IMR-90 (cell line): ENCODE data around the gene NBPF11. TPM values are rescaled to one million over a fixed set of nuclear protein-coding genes. Genes with fewer than 3 reads are reported as not detected.
"Not testable (repeated sequence)": the region's sequence is repeated elsewhere in the genome, so short reads cannot be mapped to it uniquely, and the experiment has no call there.

Source experiments
- ATAC-seq: fragments of 200-7000 bp; cut with Tn5 transposase; 2 replicates; pipeline ENCODE4 v1.9.1; 2020; ENCODE audit warnings: low read depth, mild to moderate bottlenecking, moderate library complexity
- BruUV-seq: library from RNA; stranded (reverse); fragments of 400-500 nt; replicated peaks from 2 replicates; lab custom pipeline; 2021; lab: Mats Ljungman, UMichigan
- CTCF ChIA-PET: fragments of 300-600 bp; formaldehyde crosslinking; extraction: SDS; loops from one replicate; lab custom pipeline; 2021; ENCODE audit warnings: antibody characterized with exemption; lab: Yijun Ruan, JAX
- POLR2A ChIA-PET: fragments of 300-600 bp; sonication (Branson Sonifier 250); formaldehyde crosslinking; loops from one replicate; lab custom pipeline; 2022; ENCODE audit warnings: antibody characterized with exemption; ENCODE audit not compliant: unreplicated experiment; lab: Charles Lee
- DNase-seq: peaks from one replicate; pipeline ENCODE4 v3.0.0; 2013
- H2AFZ ChIP-seq: replicated peaks from 2 replicates; pipeline ENCODE3; 2013; ENCODE audit warnings: low read length, mild to moderate bottlenecking; ENCODE audit not compliant: poor library complexity
- H2AK5ac ChIP-seq: 2 replicates; pipeline ENCODE4 v1.6.1; 2013; ENCODE audit warnings: low read depth, low read length, inconsistent platforms
- H2AK9ac ChIP-seq: replicated peaks from 2 replicates; pipeline ENCODE3; 2013; ENCODE audit warnings: mild to moderate bottlenecking, low read depth, low read length, moderate library complexity; ENCODE audit not compliant: poor library complexity
- H2BK120ac ChIP-seq: 2 replicates; pipeline ENCODE4 v1.6.1; 2013; ENCODE audit warnings: low read depth, low read length, inconsistent platforms
- H2BK15ac ChIP-seq: 3 replicates; pipeline ENCODE4 v1.6.1; 2013; ENCODE audit warnings: low read depth, low read length, inconsistent platforms
- H2BK20ac ChIP-seq: 2 replicates; pipeline ENCODE4 v1.6.1; 2013; ENCODE audit warnings: low read depth, mild to moderate bottlenecking, inconsistent platforms, low read length, moderate library complexity
- H2BK5ac ChIP-seq: 2 replicates; pipeline ENCODE4 v1.6.1; 2013; ENCODE audit warnings: mild to moderate bottlenecking, low read depth, low read length, inconsistent platforms; ENCODE audit not compliant: poor library complexity, severe bottlenecking
- H3K14ac ChIP-seq: replicated peaks from 2 replicates; pipeline ENCODE4 v1.6.1; 2013; ENCODE audit warnings: low read depth, low read length, inconsistent platforms
- H3K18ac ChIP-seq: 2 replicates; pipeline ENCODE4 v1.6.1; 2013; ENCODE audit warnings: low read depth, low read length, control low read depth
- H3K23ac ChIP-seq: 2 replicates; pipeline ENCODE4 v1.6.1; 2013; ENCODE audit warnings: low read depth, low read length, inconsistent platforms
- H3K27ac ChIP-seq: 2 replicates; pipeline ENCODE4 v1.5.1; 2013; ENCODE audit warnings: mild to moderate bottlenecking, control low read depth, low read length; ENCODE audit not compliant: insufficient read depth
- H3K27me3 ChIP-seq: 2 replicates; pipeline ENCODE4 v1.6.1; 2013; ENCODE audit warnings: low read length; ENCODE audit not compliant: control insufficient read depth, insufficient read depth
- H3K36me3 ChIP-seq: 2 replicates; pipeline ENCODE4 v1.6.1; 2013; ENCODE audit warnings: low read length, mixed read lengths; ENCODE audit not compliant: control insufficient read depth, insufficient read depth
- H3K4ac ChIP-seq: 2 replicates; pipeline ENCODE4 v1.6.1; 2013; ENCODE audit warnings: low read depth, low read length, inconsistent platforms
- H3K4me1 ChIP-seq: 2 replicates; pipeline ENCODE4 v1.6.1; 2013; ENCODE audit warnings: low read length, mixed read lengths; ENCODE audit not compliant: control insufficient read depth, insufficient read depth
- H3K4me2 ChIP-seq: 2 replicates; pipeline ENCODE4 v1.6.1; 2013; ENCODE audit warnings: low read depth, mild to moderate bottlenecking, control low read depth, low read length, moderate library complexity
- H3K4me3 ChIP-seq: 2 replicates; pipeline ENCODE4 v1.5.1; 2013; ENCODE audit warnings: low read depth, mild to moderate bottlenecking, control low read depth, low read length, moderate library complexity; ENCODE audit not compliant: insufficient read depth
- H3K56ac ChIP-seq: 2 replicates; pipeline ENCODE4 v1.6.1; 2013; ENCODE audit warnings: low read length, inconsistent platforms; ENCODE audit not compliant: insufficient read depth; ENCODE audit errors: extremely low read depth
- H3K79me1 ChIP-seq, 2 experiments: 2 replicates each; pipeline ENCODE4 v1.6.1; 2013; ENCODE audit warnings: low read length in 2 of 2, inconsistent platforms in 1 of 2, low read depth in 1 of 2
- H3K9ac ChIP-seq: 2 replicates; pipeline ENCODE4 v1.6.1; 2013; ENCODE audit warnings: low read depth, low read length, control low read depth
- H3K9me1 ChIP-seq: 2 replicates; pipeline ENCODE4 v1.6.1; 2013; ENCODE audit warnings: low read length, inconsistent platforms; ENCODE audit not compliant: insufficient read depth
- H3K9me3 ChIP-seq: 2 replicates; pipeline ENCODE4 v1.6.1; 2013; ENCODE audit warnings: low read length; ENCODE audit not compliant: control insufficient read depth, insufficient read depth
- H4K20me1 ChIP-seq: 2 replicates; pipeline ENCODE4 v1.6.1; 2013; ENCODE audit warnings: low read length, inconsistent platforms; ENCODE audit not compliant: insufficient read depth
- H4K5ac ChIP-seq: 2 replicates; pipeline ENCODE4 v1.6.1; 2013; ENCODE audit warnings: mild to moderate bottlenecking, low read depth, low read length, control low read depth
- H4K8ac ChIP-seq, 2 experiments: 2 replicates each; pipeline ENCODE4 v1.6.1; 2013; ENCODE audit warnings: low read depth in 2 of 2, low read length in 2 of 2, control low read depth in 1 of 2, inconsistent platforms in 1 of 2
- H4K91ac ChIP-seq: 2 replicates; pipeline ENCODE4 v1.6.1; 2013; ENCODE audit warnings: low read depth, low read length, inconsistent platforms; ENCODE audit not compliant: insufficient read depth
- WGBS, 2 experiments: methylation state at CpG; one replicate each; pipeline versions ENCODE4 v1.1.5 to v1.1.7; 2013; ENCODE audit warnings: missing lambda C conversion rate in 2 of 2; ENCODE audit not compliant: insufficient read length in 1 of 2; ENCODE audit errors: extremely low coverage in 2 of 2; 5-methylcytosine and 5-hydroxymethylcytosine counted together
- dilution Hi-C: fragments of 300-500 bp; cut with HindIII; formaldehyde crosslinking; loops from one replicate; pipeline ENCODE4 v1.14.3; 2018; ENCODE audit warnings: low sequenced_read_pairs; ENCODE audit not compliant: unreplicated experiment
- in situ Hi-C: fragments of 300-500 bp; cut with MboI; formaldehyde crosslinking; loops from 3 replicates; pipeline ENCODE4 v1.14.3; 2019; ENCODE audit warnings: low sequenced_read_pairs, inconsistent platforms, mixed read lengths
- intact Hi-C: fragments of 100-400 bp; cut with micrococcal nuclease; formaldehyde crosslinking; loops from 2 replicates; pipeline ENCODE4 v1.10.0; 2022
- polyA plus RNA-seq, 3 experiments: library from polyadenylated mRNA; depleted of rRNA; stranded (reverse); fragments of >200 nt; gene quantifications; 2 replicates each; pipeline ENCODE4 v1.2.3, GENCODE V29; 2012; ENCODE audit warnings: low replicate concordance in 1 of 3
- total RNA-seq: library from RNA; depleted of rRNA; stranded (reverse); fragments of >200 nt; gene quantifications from 2 replicates; pipeline ENCODE4 v1.2.3, GENCODE V29; 2012
- TF ChIP-seq, protein P1 (sequence below): conservative IDR thresholded peaks from 2 replicates; pipeline ENCODE4 v1.5.1; 2012; ENCODE audit warnings: mild to moderate bottlenecking, low read depth, low read length, improper control_type of control experiment

The NBPF11 gene
- total and polyA plus RNA-seq, 2 of the 4 experiments (the other 2 are of a cell fraction): 2.7 to 6.5 TPM

DNA sequence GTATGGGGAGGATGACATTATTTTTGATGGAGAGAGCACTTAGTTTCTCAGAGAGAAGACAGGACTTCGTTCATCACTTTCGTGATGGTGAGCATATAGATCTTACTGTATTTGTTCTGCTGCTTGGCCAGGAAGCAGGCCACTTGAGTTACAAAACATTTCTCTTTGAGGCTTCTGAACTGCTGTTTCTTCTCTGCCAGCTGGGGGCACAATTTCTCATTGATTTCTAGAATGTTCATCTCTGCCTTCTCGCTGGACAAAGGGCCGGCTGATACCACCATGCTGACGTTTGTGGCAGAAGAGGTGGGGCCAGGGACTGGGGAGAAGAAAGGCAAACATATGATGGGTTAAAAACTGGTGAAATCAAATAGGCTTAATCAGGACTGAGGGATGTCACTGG lies 31.7 kb downstream of the NBPF11 start:
- H4K91ac ChIP-seq, POLR2A ChIA-PET, H4K20me1 ChIP-seq, H2AK5ac ChIP-seq, H2BK120ac ChIP-seq, H3K14ac ChIP-seq, H3K4me1 ChIP-seq, H3K27ac ChIP-seq, intact Hi-C loops, CTCF ChIA-PET, H4K5ac ChIP-seq, H2BK20ac ChIP-seq, H2BK15ac ChIP-seq, H2AFZ ChIP-seq, H2BK5ac ChIP-seq, H3K23ac ChIP-seq, H3K9me1 ChIP-seq, H3K56ac ChIP-seq, in situ Hi-C loops, H3K27me3 ChIP-seq, BruUV-seq, H3K4me3 ChIP-seq, ATAC-seq, H3K36me3 ChIP-seq, H3K18ac ChIP-seq, dilution Hi-C loops, H3K9ac ChIP-seq, H3K4ac ChIP-seq, H3K4me2 ChIP-seq, H2AK9ac ChIP-seq, H3K79me1 ChIP-seq, H3K9me3 ChIP-seq, H4K8ac ChIP-seq: not testable (repeated sequence)
- WGBS, 2 experiments: no CpG with 5 or more reads among the region's 5 CpGs
- peak; percentile 0 for DNase-seq
- TF ChIP-seq, protein P1, sequence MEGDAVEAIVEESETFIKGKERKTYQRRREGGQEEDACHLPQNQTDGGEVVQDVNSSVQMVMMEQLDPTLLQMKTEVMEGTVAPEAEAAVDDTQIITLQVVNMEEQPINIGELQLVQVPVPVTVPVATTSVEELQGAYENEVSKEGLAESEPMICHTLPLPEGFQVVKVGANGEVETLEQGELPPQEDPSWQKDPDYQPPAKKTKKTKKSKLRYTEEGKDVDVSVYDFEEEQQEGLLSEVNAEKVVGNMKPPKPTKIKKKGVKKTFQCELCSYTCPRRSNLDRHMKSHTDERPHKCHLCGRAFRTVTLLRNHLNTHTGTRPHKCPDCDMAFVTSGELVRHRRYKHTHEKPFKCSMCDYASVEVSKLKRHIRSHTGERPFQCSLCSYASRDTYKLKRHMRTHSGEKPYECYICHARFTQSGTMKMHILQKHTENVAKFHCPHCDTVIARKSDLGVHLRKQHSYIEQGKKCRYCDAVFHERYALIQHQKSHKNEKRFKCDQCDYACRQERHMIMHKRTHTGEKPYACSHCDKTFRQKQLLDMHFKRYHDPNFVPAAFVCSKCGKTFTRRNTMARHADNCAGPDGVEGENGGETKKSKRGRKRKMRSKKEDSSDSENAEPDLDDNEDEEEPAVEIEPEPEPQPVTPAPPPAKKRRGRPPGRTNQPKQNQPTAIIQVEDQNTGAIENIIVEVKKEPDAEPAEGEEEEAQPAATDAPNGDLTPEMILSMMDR: 0 out of 2 replicates have a peak, but pooled peaks have one; percentile 5

DNA sequence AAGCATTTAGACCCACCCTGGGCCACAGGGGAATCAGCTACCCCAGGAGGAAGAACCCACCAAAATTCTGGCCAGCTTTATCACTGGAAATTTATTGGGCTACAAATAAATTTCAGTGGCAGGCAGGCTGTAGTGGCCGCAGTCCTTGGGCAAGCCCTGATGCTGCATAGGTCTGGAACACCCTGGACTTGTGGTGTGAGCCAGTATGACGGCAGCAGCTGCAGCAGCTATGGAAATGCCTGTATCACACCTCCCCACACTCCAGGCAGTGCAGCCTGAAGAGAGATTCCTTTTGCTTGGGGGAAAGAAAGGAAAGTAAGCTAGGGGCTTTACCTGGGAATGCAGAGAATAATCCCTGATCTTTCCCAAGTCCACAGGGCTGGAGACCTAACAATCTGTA lies 56.3 kb downstream of the NBPF11 start:
- POLR2A ChIA-PET, H2AK9ac ChIP-seq, H3K4me1 ChIP-seq, H2BK120ac ChIP-seq, H2BK15ac ChIP-seq, H3K27ac ChIP-seq, H3K36me3 ChIP-seq, H3K79me1 ChIP-seq, H4K20me1 ChIP-seq, DNase-seq, H3K4me3 ChIP-seq, ATAC-seq, CTCF ChIA-PET, in situ Hi-C loops, intact Hi-C loops, H3K9me1 ChIP-seq, H3K4me2 ChIP-seq, H3K9ac ChIP-seq, H3K14ac ChIP-seq, H3K4ac ChIP-seq, H3K18ac ChIP-seq, H3K27me3 ChIP-seq, H2BK5ac ChIP-seq, H3K56ac ChIP-seq, H3K9me3 ChIP-seq, H2AFZ ChIP-seq, dilution Hi-C loops, H4K5ac ChIP-seq, H4K8ac ChIP-seq, BruUV-seq, H2BK20ac ChIP-seq, H3K23ac ChIP-seq, H2AK5ac ChIP-seq, H4K91ac ChIP-seq: not testable (repeated sequence)
- WGBS, 2 experiments: no CpG with 5 or more reads among the region's 2 CpGs
